ENCODE results near the gene CDKN2AIP.
"Not testable (repeated sequence)": the region's sequence is repeated elsewhere in the genome, so short reads cannot be mapped to it uniquely, and the experiment has no call there.

DNA sequence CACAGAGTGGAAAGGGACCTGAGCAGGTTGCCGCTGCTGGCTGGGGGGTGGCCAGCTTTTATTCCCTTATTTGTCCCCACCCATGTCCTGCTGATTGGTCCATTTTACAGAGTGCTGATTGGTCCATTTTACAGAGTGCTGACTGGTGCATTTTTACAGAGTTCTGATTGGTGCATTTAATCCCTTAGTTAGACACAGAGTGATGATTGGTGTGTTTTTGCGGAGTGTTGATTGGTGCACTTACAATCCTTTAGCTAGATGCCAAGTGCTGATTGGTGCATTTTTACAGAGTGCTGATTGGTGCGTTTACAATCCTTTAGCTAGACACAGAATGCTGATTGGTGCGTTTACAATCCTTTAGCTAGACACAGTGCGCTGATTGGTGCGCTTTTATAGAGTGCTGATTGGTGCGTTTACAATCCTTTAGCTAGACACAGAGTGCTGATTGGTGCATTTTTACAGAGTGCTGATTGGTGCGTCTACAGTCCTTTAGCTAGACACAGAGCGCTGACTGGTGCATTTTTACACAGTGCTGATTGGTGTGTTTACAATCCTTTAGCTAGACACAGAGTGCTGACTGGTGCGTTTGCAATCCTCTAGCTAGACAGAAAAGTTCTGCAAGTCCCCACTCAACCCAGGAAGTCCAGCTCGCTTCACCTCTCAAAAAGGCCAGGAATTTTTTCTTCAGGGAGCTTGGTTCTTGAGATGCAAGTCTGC, 19.6 kb downstream of the CDKN2AIP start:
- TF ChIP-seq, protein P1, sequence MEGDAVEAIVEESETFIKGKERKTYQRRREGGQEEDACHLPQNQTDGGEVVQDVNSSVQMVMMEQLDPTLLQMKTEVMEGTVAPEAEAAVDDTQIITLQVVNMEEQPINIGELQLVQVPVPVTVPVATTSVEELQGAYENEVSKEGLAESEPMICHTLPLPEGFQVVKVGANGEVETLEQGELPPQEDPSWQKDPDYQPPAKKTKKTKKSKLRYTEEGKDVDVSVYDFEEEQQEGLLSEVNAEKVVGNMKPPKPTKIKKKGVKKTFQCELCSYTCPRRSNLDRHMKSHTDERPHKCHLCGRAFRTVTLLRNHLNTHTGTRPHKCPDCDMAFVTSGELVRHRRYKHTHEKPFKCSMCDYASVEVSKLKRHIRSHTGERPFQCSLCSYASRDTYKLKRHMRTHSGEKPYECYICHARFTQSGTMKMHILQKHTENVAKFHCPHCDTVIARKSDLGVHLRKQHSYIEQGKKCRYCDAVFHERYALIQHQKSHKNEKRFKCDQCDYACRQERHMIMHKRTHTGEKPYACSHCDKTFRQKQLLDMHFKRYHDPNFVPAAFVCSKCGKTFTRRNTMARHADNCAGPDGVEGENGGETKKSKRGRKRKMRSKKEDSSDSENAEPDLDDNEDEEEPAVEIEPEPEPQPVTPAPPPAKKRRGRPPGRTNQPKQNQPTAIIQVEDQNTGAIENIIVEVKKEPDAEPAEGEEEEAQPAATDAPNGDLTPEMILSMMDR (IDR thresholded peaks at IDR 0.05) = not testable (repeated sequence)
- TF ChIP-seq POLR2A (IDR thresholded peaks at IDR 0.05) = not testable (repeated sequence)

Data from thyroid gland (tissue), 4 donors.